ENCODE data around the gene MUS81. TPM values are rescaled to one million over a fixed set of nuclear protein-coding genes. Genes with fewer than 3 reads are reported as not detected.
A peak's percentile ranks its signal among the peaks of the same experiment; 100 is the strongest.

The MUS81 gene
- total and polyA plus RNA-seq, 2 of the 13 experiments (the other 11 are each of a cell fraction or from before 2014, with no cell fraction given) = 25.6 to 30.2 TPM

GRCh38 chr11:65884716-65885092 lies 24.5 kb downstream of the MUS81 start (continued):
- TF ChIP-seq ZSCAN5A (CRISPR knock-in tag; IDR thresholded peaks at IDR 0.05; ENCODE audit: borderline replicate concordance) = no peak
- no peak for TF ChIP-seq ZNF564 (CRISPR knock-in tag; IDR thresholded peaks at IDR 0.05)
- no peak for TF ChIP-seq ZNF543 (CRISPR knock-in tag; IDR thresholded peaks at IDR 0.05)
- no peak for TF ChIP-seq JUNB (CRISPR knock-in tag; IDR thresholded peaks at IDR 0.05; ENCODE audit: borderline replicate concordance)
- TF ChIP-seq KLF12 (CRISPR knock-in tag; IDR thresholded peaks at IDR 0.05; ENCODE audit: borderline replicate concordance) = no peak
- no peak for TF ChIP-seq DZIP1 (CRISPR knock-in tag; IDR thresholded peaks at IDR 0.05)
- no peak for TF ChIP-seq BCLAF1 (IDR thresholded peaks at IDR 0.05)
- TF ChIP-seq ZSCAN12 (CRISPR knock-in tag; IDR thresholded peaks at IDR 0.05) = no peak
- TF ChIP-seq RAD21 (CRISPR knock-in tag; IDR thresholded peaks at IDR 0.05) = peak; percentile 95
- TF ChIP-seq IRF1 (CRISPR knock-in tag; IDR thresholded peaks at IDR 0.05; ENCODE audit: low read depth) = no peak
- no peak for TF ChIP-seq TGIF2 (CRISPR knock-in tag; IDR thresholded peaks at IDR 0.05)
- TF ChIP-seq KLF11 (CRISPR knock-in tag; IDR thresholded peaks at IDR 0.05) = no peak
- TF ChIP-seq ZNF20 (CRISPR knock-in tag; IDR thresholded peaks at IDR 0.05) = no peak
- TF ChIP-seq GMEB1 (CRISPR knock-in tag; IDR thresholded peaks at IDR 0.05; ENCODE audit: borderline replicate concordance) = no peak
- peak; percentile 74 for TF ChIP-seq SALL1 (CRISPR knock-in tag; IDR thresholded peaks at IDR 0.05)
- TF ChIP-seq ZNF704 (CRISPR knock-in tag; IDR thresholded peaks at IDR 0.05; ENCODE audit: borderline replicate concordance) = no peak

Measured in HepG2 (cell line).